Measurements from ENCODE around the gene MECP2. TPM values are rescaled to one million over a fixed set of nuclear protein-coding genes. Genes with fewer than 3 reads are reported as not detected.

Gene MECP2
- polyA plus RNA-seq, 2 of the 4 experiments (the other 2 are of a cell fraction): 17.7 to 19.2 TPM

DNA sequence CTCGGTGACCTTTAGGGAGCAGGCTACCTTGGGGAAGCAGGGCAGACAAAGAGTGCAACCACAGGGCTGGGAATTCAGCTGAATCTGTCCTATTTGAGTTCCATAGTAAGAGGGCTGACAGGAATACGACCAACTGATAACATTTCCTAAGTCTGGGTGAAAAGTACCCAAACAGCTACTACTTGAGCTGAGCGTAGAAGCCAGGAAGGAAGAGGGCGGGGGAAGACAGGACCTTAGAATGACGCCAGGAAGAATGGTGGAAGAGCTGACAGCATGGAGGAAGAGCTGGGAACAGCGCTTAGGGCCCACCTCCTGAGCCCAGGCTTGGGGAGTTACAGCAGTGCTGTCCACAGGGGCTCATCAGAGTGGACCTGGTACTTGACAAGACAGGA lies 14.4 kb downstream of the MECP2 start (continued):
- no peak for TF ChIP-seq MAFK (IDR thresholded peaks at IDR 0.05; ENCODE audit: partially characterized antibody)
- no peak for TF ChIP-seq ZNF302 (CRISPR knock-in tag; IDR thresholded peaks at IDR 0.05)
- TF ChIP-seq RCOR1 (IDR thresholded peaks at IDR 0.05; ENCODE audit: low read depth, low read length): no peak
- TF ChIP-seq JUN (IDR thresholded peaks at IDR 0.05): no peak
- TF ChIP-seq TP53 (CRISPR knock-in tag; IDR thresholded peaks at IDR 0.05): no peak
- no peak for TF ChIP-seq CBX2 (IDR thresholded peaks at IDR 0.05; ENCODE audit: borderline replicate concordance, low read depth)
- TF ChIP-seq, protein P1, sequence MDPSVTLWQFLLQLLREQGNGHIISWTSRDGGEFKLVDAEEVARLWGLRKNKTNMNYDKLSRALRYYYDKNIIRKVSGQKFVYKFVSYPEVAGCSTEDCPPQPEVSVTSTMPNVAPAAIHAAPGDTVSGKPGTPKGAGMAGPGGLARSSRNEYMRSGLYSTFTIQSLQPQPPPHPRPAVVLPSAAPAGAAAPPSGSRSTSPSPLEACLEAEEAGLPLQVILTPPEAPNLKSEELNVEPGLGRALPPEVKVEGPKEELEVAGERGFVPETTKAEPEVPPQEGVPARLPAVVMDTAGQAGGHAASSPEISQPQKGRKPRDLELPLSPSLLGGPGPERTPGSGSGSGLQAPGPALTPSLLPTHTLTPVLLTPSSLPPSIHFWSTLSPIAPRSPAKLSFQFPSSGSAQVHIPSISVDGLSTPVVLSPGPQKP (IDR thresholded peaks at IDR 0.05; ENCODE audit: low read depth, low read length): no peak
- no peak for TF ChIP-seq ZC3H11A (IDR thresholded peaks at IDR 0.05)

- ChIA-PET CTCF (interaction anchor here (0.5 kb wide), 1 partner anchor 211 kb away, joined by 3 read pairs; no protein-coding TSS in a partner anchor), POLR2A (no interaction called here)
- 48% methylated on average over 11 of the region's 11 CpGs for WGBS (ENCODE audit: missing lambda C conversion rate)
- DNase-seq (ENCODE audit: low read depth in 1 of 2, low spot score in 1 of 2): peak in 1 of 2 experiments; percentile 30
- no peak for FAIRE-seq
- H3K4me2 ChIP-seq: peak overlapping the region; percentile 54
- peak; percentile 34 to 62; a peak in 4 of 6 replicates for ATAC-seq
- peak overlapping the region in 1 of 2 experiments; percentile 66; a peak in 3 of 6 replicates for H3K27ac ChIP-seq
- no peak overlapping the region for H3K4me3 ChIP-seq
- no peaks in the 10 kb centered on the region for H3K9me3 ChIP-seq
- 0 out of 2 replicates have a peak, but pooled peaks have one; percentile 32 for TF ChIP-seq FOSL2 (IDR thresholded peaks at IDR 0.05)
- peak; percentile 58 for TF ChIP-seq FOSL2 (CRISPR knock-in tag; IDR thresholded peaks at IDR 0.05)
- 0 out of 2 replicates have a peak, but pooled peaks have one; percentile 13 for TF ChIP-seq JUNB (IDR thresholded peaks at IDR 0.05)
- TF ChIP-seq TFCP2L1 (CRISPR knock-in tag; IDR thresholded peaks at IDR 0.05): no peak
- H3K4me1 ChIP-seq: peaks cover 21% of the 10 kb centered on the region
Observed at GRCh38 chrX:154082396-154083125, 15.0 kb downstream of the MECP2 start.

DNA sequence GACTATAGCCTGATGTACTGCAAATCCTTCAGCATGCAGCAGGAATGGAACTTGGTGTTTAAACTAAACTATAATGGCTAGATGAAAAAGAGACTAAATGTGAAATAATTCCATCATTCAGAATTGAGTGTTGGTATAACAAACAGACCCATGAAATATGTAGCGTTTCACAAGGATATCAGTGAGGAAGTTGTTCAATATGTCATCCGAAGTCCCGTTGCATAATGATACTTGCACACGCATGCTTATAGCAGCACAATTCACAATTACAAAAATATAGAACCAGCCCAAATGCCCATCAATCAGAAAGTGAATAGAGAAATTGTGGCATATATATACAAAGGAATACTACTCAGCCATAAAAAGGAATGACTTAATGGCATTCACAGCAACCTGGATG lies 20.4 kb downstream of the MECP2 start:
- H3K27ac ChIP-seq: no peak overlapping the region
- WGBS (ENCODE audit: missing lambda C conversion rate): 98% methylated on average over 4 of the region's 4 CpGs
- ATAC-seq: no peak
- no peak for TF ChIP-seq RARB (CRISPR knock-in tag; IDR thresholded peaks at IDR 0.05)
- TF ChIP-seq RCOR1 (IDR thresholded peaks at IDR 0.05; ENCODE audit: low read depth, low read length): no peak
- TF ChIP-seq, protein P2, sequence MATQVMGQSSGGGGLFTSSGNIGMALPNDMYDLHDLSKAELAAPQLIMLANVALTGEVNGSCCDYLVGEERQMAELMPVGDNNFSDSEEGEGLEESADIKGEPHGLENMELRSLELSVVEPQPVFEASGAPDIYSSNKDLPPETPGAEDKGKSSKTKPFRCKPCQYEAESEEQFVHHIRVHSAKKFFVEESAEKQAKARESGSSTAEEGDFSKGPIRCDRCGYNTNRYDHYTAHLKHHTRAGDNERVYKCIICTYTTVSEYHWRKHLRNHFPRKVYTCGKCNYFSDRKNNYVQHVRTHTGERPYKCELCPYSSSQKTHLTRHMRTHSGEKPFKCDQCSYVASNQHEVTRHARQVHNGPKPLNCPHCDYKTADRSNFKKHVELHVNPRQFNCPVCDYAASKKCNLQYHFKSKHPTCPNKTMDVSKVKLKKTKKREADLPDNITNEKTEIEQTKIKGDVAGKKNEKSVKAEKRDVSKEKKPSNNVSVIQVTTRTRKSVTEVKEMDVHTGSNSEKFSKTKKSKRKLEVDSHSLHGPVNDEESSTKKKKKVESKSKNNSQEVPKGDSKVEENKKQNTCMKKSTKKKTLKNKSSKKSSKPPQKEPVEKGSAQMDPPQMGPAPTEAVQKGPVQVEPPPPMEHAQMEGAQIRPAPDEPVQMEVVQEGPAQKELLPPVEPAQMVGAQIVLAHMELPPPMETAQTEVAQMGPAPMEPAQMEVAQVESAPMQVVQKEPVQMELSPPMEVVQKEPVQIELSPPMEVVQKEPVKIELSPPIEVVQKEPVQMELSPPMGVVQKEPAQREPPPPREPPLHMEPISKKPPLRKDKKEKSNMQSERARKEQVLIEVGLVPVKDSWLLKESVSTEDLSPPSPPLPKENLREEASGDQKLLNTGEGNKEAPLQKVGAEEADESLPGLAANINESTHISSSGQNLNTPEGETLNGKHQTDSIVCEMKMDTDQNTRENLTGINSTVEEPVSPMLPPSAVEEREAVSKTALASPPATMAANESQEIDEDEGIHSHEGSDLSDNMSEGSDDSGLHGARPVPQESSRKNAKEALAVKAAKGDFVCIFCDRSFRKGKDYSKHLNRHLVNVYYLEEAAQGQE (IDR thresholded peaks at IDR 0.05): no peak
- TF ChIP-seq KDM5A (IDR thresholded peaks at IDR 0.05): no peak
- TF ChIP-seq, protein P3, sequence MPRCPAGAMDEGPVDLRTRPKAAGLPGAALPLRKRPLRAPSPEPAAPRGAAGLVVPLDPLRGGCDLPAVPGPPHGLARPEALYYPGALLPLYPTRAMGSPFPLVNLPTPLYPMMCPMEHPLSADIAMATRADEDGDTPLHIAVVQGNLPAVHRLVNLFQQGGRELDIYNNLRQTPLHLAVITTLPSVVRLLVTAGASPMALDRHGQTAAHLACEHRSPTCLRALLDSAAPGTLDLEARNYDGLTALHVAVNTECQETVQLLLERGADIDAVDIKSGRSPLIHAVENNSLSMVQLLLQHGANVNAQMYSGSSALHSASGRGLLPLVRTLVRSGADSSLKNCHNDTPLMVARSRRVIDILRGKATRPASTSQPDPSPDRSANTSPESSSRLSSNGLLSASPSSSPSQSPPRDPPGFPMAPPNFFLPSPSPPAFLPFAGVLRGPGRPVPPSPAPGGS (IDR thresholded peaks at IDR 0.05): no peak
- TF ChIP-seq SREBF2 (IDR thresholded peaks at IDR 0.05): no peak
- no peak for TF ChIP-seq CHD2 (IDR thresholded peaks at IDR 0.05; ENCODE audit: low read length, partially characterized antibody)
- no peak for TF ChIP-seq POLR2A (IDR thresholded peaks at IDR 0.05; ENCODE audit: low read length)
- TF ChIP-seq, protein P1 (IDR thresholded peaks at IDR 0.05; ENCODE audit: low read depth, low read length): no peak
- no peak for TF ChIP-seq RAD21 (conservative IDR thresholded peaks at IDR 0.05 in 1 of 2, IDR thresholded peaks at IDR 0.05 in 1 of 2)
- no peak for TF ChIP-seq EP300 (IDR thresholded peaks at IDR 0.05)
- no peak for TF ChIP-seq HOXB5 (CRISPR knock-in tag; IDR thresholded peaks at IDR 0.05)
- TF ChIP-seq FOXS1 (CRISPR knock-in tag; IDR thresholded peaks at IDR 0.05): no peak
- TF ChIP-seq PBX3 (IDR thresholded peaks at IDR 0.05): no peak
- TF ChIP-seq KDM1A (IDR thresholded peaks at IDR 0.05; ENCODE audit: low read depth): no peak
- TF ChIP-seq RFX5 (IDR thresholded peaks at IDR 0.05): no peak
- ChIA-PET CTCF (no interaction called here), POLR2A (no interaction called here)
- DNase-seq (ENCODE audit: low read depth in 1 of 2, low spot score in 1 of 2): no peak
- no peak overlapping the region for H3K4me3 ChIP-seq
- no peak overlapping the region for H3K4me2 ChIP-seq
- FAIRE-seq: no peak
- peaks cover 28% of the 10 kb centered on the region for H3K4me1 ChIP-seq
- H3K9me3 ChIP-seq: no peaks in the 10 kb centered on the region
